OCI-M2 (cell line): ENCODE results near the gene AADAC.
"Not testable (repeated sequence)": the region's sequence is repeated elsewhere in the genome, so short reads cannot be mapped to it uniquely, and the experiment has no call there.

ENCODE experiments used
- DNase-seq: peaks from one replicate; lab custom pipeline; 2025; ENCODE audit not compliant: unreplicated experiment; lab: John Stamatoyannopoulos, UW

The AADAC gene, protein sequence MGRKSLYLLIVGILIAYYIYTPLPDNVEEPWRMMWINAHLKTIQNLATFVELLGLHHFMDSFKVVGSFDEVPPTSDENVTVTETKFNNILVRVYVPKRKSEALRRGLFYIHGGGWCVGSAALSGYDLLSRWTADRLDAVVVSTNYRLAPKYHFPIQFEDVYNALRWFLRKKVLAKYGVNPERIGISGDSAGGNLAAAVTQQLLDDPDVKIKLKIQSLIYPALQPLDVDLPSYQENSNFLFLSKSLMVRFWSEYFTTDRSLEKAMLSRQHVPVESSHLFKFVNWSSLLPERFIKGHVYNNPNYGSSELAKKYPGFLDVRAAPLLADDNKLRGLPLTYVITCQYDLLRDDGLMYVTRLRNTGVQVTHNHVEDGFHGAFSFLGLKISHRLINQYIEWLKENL

DNA sequence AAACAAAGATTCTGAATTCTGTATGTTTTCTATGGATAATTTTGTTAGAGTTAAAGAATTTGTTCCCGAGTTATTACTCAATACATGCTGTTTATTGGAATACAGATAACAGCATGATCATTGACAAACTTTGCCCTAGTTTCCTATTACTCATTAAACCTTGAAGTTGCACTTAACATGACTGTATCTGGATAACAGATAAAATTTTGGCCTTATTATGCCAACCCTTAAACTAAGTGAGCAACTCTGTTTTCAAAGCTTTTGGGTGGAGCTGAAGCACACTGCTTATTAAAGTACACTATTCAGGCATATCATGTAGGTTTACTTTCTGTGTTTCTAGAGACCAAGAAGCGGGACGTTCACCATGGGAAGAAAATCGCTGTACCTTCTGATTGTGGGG, at the start of gene AADAC:
TSS of gene AADAC (plus strand) at position 318 of the 400 bp plus-strand sequence. CDS start at position 365, 47 bp downstream.
- no peak for DNase-seq

DNA sequence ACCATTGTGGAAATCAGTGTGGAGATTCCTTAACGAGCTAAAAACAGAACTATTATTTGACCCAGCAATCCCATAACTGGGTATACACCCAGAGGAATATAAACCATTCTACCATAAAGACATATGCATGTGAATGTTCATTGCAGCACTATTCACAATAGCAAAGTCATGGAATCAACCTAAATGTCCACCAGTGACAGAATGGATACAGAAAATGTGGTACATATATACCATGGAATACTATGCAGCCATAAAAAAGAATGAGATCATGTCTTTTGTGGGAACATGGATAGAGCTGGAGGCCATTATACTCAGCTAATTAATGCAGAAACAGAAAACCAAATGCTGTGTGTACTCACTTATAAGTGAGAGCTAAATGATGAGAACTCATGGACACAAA, 49.2 kb upstream of the AADAC start:
- DNase-seq, result not testable (repeated sequence)

DNA sequence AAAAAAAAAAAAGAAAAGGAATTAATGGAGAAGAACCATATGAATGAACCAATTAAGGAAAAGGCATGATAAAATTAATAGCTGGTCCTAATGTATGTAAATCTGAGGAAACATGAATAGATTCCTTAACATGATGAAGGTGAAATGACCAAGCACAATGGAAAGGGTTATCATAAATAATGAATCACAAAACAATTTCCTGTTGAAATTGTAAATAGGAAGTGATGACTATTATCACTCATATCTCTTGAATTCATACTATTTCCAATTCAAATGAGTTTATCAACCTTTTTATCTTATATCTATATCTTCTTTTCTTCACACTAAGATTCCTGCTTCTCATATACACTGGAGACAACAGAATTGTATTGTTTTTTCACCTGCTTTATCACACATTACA, 48.2 kb upstream of the AADAC start:
- no peak for DNase-seq

DNA sequence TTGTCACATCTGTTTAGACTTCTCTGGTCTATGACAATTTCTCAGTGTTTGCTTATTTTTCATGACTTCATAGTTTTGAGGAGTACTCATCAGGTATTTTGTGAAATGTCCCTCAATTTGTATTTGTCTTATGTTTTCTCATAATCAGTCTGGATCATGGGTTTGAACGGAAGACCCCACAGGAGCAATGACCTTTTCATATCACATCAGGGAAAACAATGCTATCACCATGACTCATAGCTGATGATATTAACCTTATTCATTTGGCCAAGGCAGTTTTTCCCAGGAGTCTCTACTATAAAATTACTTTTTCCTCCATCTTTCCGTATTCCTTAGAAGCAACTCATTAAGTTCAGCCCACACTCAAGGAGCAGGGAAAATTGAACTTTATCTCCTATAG, 47.5 kb upstream of the AADAC start:
- DNase-seq, result no peak

DNA sequence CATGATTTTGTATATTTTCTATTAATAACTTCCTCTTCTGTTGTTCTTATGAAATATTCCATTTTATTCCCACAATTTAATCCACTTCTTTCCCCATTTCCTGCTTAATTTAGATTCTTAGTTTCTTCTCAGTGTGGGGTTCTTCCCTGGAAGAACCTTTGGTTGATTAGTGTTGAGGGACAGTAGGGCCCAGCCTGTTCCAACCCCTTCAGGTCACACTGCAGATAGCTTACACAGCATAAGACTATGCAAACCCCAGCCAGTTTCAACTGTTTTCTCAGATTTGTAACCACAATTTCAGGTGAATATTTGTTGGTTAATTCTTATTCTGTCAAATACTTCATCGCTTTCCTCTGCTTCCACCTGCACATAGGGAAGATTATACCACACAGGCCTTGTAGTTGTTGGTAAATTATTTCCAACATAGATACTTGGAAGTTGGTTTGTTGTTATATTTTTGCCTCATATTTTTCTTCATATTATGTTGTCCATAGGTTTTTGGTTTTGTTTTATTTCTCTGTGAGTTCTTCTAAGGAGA, 45.5 kb upstream of the AADAC start:
- no peak for DNase-seq

DNA sequence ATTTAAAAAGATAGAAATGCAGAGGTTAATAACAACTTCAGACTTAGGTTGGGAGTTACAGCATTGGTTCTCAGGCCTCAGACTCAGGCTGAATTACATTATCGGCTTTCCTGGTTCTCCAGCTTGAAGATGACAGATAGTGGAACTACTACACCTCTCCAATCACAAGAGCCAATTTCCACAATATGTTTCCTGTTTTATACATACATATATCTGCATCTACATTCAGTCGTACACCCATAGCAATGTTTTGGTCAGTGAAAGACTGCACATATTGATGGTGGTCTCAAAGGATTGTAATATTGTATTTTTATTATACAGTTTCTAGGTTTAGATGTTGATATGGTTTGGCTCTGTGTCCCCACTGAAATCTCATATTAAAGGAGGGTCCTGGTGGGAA, 44.7 kb upstream of the AADAC start:
- DNase-seq, result no peak

DNA sequence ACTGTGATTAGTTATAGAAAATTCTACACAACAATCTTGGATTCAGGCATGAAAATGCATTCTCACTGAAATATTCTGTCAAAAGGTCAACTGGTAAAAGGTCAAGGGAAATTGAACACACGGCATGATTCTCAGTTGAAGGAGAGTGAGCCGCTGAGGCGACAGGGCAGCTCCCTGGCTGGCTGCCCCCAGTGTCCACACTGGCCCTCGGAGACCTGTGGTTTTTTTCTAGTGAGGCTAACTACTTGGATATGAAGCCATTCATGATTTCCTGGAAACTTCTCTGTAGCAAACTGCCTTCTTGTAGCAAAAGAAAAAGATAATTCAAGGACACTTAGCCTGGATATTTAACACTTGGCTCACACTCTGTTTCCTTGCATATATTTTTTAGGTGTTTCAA, 43.0 kb upstream of the AADAC start:
- DNase-seq, result no peak

DNA sequence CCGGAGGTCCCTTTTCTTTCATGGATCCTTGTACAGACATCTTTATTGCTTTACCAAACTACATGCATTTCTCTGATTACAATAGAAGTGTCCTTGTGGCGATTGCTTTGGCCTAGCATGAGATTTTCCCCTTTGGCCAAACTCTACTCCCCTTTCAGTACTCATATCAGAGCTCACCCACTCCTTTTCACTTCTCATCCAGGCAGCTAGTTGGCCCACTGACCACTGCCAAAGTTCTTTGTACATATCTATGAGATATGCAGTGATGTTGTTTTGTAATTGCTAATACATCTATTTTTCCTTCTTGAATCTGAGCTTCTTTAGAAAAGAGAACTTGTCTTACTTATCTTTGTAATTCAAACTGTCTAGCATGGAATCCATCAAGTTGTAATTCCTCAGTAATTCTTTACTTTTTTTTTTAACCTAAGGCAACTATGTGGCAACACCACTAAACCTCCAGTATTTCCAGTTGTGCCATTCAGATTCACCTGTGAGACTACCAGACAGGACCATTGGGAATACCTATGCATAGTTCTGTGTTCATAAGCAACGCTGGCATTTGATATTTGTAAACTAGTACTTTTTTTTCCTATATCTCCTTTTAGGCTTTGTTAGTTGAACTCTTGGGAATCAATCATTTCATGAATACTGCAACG, 41.0 kb upstream of the AADAC start:
- no peak for DNase-seq

DNA sequence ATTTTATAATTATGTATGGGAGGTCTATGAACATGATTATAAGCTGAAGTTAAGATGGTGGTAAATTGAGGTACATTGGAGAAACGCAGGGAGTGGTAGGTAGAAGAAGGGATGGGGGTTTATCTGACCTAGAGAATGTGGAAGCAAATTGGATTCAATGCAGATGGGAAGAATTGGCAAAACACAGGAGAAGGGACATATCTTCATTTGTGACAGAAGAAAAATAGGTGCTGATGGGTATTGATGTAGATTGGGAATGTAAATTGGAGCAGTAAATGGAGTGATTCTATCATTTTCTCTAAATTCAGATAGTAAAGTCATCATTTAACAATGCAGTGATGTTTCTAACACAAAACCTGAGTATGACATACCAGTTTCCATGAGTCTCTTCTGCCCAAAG, 39.7 kb upstream of the AADAC start:
- no peak for DNase-seq

DNA sequence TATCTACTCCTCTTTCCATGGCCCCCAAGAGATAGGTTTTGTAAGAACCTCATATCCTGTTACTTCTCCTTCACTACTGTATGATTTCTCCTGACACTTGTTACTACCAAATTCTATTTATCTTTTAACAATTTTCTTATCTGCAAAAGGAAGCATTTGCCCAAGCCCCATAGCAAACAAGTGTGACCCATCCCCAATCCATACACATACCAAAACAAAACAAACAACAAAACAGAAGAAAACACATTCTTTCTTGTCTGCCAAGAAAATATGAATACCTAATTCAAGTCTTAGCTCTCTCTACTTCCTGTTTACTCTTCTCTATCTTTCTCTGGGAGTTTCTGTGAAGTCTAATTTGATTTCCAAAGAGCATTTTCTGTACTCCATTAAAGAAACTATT, 39.0 kb upstream of the AADAC start:
- no peak for DNase-seq

DNA sequence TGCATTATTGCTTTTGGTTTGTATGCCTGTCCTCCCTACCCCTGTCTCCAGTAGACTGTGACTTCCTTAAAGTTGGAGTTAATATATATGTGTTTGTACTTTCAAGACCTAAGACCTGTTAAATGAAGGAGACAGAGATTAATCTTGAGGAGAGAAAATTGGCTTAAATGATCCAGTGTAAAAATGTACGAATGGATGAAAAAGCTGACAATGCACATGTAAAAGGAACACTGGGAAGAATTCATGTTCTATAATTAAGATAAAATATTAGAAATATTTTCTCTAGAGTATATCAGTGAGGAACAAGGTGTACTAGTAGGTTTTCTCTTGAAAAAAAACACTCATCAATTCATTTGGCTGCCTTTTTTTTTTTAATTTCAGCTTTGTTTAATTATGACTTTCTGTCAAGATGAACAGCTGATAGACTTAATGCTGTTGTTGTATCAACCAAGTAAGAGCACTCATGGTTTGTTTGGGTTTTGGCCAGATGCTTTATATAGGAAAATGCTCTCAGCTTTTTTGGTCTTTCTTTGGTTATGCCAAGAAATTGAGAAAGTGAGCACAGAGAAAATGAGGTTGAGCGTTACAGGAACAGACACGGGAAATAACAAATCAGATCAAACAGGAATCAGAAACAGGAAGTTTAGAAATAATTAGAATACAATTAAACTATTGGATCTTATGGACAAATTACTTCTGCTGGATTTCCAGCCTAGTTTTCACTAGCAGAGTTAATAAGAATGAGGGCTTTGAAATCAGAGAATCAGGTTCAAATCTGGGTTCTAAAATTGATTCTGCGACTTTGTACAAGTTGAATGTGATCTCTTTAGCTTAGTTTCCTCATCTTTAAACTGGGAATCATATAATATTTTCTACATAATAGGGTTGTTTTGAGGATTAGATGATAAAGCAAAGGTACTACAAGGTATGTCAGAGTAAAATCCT, 38.3 kb upstream of the AADAC start:
- no peak for DNase-seq

DNA sequence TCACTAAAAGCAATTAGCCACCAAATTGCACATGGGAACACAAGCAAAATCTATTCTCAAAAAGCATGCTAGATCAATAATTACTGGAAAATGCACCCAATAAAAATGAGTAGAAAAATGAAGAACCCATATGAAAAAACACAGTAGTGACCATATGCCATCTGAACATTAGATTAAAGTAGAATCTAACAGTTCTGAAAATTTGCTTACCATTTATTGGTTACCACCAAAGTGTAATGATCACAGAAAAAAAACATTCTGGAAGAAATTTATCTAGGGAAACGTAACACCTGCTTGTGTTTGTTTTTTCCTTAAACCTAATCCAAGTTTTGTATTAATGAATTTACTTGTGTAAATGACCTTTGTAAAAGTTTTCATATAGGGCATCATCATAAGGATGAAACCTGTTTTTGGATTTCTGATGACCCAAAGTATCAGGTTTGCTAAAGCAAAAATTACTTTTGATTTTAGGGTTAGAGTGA, 37.6 kb upstream of the AADAC start:
- DNase-seq, result no peak

DNA sequence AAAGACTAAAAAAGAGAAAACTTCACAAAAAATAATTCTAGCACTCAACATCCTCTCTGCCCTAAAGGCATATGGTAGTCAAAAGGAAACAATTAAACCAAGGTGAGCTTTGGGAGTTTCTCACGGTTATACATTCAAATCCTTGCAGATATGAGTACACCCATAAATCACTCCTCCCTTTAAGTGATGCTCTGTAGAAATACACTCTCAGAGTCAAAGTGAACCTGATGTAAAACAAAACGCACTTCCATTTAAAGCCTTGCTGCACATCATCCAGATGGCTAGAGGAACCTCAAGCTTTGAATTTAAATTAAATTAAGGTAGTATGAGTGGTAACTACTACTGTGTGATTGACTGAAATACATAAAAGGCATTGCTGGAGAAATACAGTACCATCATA, 36.0 kb upstream of the AADAC start:
- no peak for DNase-seq

DNA sequence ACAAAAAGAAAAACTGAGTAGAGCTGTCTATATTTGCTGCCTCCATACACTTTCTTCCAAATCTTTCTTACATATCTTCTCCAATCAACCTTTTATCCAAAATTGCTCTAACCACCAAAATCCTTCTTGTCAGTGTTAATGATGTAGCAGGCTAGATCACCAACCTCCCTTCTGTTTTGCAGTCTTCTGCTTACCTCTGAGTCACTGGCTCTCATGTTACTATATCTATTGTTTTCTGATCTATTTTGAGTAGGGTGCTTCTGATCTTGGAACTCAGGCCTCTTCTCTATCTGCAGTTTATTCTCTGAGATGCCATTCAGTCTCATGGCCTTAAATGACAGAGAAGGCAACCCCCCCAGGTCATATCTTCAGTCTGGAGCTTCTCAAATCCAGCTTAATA, 26.3 kb upstream of the AADAC start:
- DNase-seq, result no peak

DNA sequence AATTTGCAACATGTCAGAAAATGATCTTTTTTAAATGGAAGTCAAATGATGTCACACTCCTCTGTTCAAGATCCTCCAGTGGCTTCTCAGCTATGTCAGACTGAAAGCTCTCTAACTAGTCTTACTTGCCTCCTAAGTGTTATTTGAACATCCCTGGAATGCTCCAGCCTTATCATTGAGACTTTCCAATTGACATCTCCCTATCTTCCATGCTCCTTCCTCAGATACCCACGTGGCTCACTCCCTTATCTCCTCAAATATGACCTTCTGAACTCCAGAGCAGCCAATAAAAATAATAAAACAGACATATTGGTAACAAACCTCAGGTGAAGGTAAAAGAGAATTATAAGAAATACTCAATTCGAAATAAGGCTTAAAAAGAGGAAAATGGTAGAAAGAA, 25.5 kb upstream of the AADAC start:
- no peak for DNase-seq

DNA sequence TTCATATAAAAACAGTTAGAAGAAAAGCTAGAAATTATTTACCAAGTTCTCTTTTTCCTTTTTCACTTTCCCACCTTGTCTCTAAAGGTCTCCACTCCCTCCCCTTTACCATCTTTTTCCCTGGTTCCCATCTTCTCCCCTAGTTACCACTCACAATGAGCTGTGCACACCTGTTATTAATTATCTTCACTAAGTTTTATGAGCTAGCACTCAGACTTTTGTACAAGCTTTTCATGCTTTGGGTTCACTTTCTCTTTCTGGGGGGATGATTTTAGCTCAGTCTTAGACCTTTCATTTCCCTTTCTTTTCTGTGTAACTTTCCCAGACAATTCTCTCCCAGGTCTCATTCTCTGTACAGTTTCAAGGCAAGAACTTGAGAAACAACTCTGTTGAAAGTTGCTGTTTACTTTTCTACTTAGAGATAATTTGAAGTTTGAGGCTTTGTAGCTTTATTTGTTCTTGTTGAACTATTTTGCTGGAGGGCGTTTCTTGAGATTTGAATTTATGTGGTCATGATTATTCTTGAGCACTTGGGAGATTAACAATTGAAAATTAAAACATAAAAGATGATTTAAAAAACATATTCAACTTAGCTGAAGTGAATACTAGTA, 24.0 kb upstream of the AADAC start:
- no peak for DNase-seq

DNA sequence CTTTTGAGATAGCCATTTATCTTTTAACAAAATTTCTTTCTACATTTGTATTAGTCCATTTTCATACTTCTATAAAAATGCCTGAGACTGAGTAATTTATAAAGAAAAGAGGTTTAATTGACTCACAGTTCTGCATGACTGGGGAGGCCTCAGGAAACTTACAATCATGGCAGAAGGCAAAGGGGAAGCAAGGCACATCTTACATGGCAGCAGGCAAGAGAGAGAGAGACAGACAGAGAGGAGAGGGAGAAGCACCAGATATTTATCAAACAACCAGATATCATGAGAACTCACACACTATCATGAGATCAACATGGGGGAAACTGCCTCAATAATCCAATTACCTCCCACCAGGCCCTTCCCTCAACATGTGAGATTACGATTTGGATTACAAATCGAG, 23.2 kb upstream of the AADAC start:
- DNase-seq, result not testable (repeated sequence)

DNA sequence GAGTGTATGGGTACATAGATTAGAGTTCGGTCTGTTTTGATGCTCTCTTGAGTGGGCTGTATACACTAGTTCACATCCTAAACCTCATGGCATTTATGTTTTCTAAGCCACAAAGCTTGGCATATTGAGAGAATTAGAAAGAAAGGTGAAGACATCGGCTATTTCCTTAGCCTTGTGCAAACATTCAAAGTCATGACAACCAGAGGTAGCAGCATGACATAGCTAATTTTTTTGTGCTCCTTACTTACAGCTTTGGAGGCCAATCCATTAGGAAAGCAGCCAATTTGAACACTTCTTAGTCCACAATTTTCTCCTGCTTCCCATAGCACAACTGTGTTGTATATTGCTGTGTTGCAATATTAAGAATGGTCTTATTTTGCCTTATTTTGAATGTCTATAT, 21.5 kb upstream of the AADAC start:
- DNase-seq, result no peak

DNA sequence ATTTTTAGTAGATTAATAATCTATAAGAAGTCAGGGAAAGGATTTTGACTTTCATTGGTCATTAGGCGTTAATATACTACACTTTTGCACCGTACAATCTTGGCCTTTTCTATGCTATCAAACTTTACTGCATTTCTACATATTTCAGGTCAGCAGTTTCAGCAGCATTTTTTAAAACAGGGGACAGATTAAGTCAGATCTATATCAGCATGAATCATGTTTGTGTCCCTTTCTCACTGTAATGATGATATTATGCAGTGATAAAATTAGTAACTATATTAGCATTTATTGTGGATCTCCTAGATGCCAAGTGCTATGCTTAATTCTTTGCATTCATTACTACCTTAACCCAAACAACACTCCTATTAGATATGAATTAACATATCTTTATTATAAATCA, 20.3 kb upstream of the AADAC start:
- no peak for DNase-seq

DNA sequence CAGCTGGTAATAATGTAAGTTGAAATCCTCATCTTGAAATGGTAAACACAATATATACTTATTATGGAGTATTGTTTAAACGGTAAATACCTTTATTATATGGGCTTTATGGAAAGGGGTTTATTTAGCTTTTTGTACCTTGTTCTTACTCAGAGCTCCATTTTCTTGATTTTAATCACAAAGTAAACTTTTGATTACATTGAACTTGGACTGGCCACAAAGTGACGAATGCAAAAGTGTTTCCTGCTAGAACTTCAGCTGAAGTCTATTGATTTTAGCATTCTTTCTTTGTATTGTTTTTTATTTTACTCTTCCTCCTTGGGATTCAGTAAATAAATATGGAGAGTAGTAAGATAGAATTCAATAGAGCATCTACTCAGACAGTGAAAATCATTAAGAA, 19.8 kb upstream of the AADAC start:
- DNase-seq, result no peak

DNA sequence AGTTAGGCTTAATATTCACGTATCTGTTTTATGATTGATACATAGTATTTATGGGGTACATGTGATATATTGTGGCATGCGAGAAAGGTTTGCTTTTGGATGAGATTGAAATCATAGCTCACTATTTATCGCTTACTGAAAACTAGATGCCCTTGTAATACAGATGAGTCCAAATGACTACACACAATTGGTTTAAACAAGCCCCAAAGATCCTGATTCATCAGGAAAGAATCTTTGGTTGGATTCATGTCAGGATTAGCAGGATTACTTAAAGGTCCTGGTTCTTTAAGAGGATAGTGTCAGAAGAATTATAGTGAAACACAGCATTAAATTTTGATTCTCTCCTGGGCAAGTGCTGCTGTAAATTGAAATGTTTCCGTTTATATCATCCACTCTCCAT, 18.6 kb upstream of the AADAC start:
- DNase-seq, result no peak
